ENCODE results near the gene DDX24.

DNA sequence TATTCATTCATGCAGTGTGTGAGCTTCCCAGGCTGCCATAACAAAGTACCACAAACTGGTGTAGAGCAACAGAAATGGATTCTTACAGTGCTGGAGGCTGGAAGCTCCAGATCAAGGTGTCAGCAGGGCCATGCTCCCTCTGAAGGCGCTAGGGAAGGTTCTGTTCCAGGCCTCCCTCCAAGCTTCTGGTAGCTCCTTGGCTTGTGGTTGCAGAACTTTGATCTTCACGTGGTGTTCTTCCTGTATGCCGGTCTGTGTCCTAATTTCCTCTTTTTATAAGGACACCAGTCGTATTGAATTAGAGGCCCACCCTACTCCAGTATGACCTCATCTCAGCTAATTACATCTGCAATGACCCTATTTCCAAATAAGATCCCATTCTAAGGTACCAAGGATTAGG lies 51.7 kb downstream of the DDX24 start:
- TF ChIP-seq, protein P1, sequence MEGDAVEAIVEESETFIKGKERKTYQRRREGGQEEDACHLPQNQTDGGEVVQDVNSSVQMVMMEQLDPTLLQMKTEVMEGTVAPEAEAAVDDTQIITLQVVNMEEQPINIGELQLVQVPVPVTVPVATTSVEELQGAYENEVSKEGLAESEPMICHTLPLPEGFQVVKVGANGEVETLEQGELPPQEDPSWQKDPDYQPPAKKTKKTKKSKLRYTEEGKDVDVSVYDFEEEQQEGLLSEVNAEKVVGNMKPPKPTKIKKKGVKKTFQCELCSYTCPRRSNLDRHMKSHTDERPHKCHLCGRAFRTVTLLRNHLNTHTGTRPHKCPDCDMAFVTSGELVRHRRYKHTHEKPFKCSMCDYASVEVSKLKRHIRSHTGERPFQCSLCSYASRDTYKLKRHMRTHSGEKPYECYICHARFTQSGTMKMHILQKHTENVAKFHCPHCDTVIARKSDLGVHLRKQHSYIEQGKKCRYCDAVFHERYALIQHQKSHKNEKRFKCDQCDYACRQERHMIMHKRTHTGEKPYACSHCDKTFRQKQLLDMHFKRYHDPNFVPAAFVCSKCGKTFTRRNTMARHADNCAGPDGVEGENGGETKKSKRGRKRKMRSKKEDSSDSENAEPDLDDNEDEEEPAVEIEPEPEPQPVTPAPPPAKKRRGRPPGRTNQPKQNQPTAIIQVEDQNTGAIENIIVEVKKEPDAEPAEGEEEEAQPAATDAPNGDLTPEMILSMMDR (IDR thresholded peaks at IDR 0.05), result no peak
- no peak for TF ChIP-seq ZFX (IDR thresholded peaks at IDR 0.05; ENCODE audit: borderline replicate concordance)
